SU-DHL-6 (cell line): ENCODE data around the gene FBLN7.
A peak's percentile ranks its signal among the peaks of the same experiment; 100 is the strongest.

ENCODE experiments used
- H2AFZ ChIP-seq: fragments of 200-600 bp; sonication (generic); 2 replicates; pipeline ENCODE4 v1.6.1; 2014; ENCODE audit warnings: low read depth, mild to moderate bottlenecking, moderate library complexity, mixed read lengths, antibody characterized with exemption, low read length; ENCODE audit not compliant: severe bottlenecking
- H3F3A ChIP-seq: fragments of 200-600 bp; shearing (Covaris generic); 2 replicates; pipeline ENCODE4 v1.6.0; 2016; ENCODE audit warnings: antibody characterized with exemption, mild to moderate bottlenecking; ENCODE audit not compliant: insufficient read depth
- H3K27ac ChIP-seq: fragments of 200-600 bp; sonication (generic); 2 replicates; pipeline ENCODE4 v1.5.1; 2016; ENCODE audit warnings: low read depth, mild to moderate bottlenecking, low read length, moderate library complexity, mixed read lengths
- H3K27me3 ChIP-seq: fragments of 200-600 bp; sonication (generic), shearing (Covaris generic); 2 replicates; pipeline ENCODE4 v1.6.0; 2014; ENCODE audit warnings: mild to moderate bottlenecking, low read length
- H3K36me3 ChIP-seq: fragments of 200-600 bp; sonication (generic); 2 replicates; pipeline ENCODE4 v1.6.1; 2014; ENCODE audit warnings: mild to moderate bottlenecking, low read length, mixed read lengths
- H3K4me2 ChIP-seq: fragments of 300-600, 200-600 bp; shearing (Covaris generic), sonication (generic); 2 replicates; pipeline ENCODE4 v1.6.0; 2014; ENCODE audit warnings: low read length, low read depth, mild to moderate bottlenecking; ENCODE audit not compliant: poor library complexity, severe bottlenecking
- H3K4me3 ChIP-seq: fragments of 200-600 bp; sonication (generic); 2 replicates; pipeline ENCODE4 v1.5.1; 2014; ENCODE audit warnings: antibody characterized with exemption, low read length, mild to moderate bottlenecking, mixed read lengths; ENCODE audit not compliant: insufficient read depth, poor library complexity, severe bottlenecking
- H3K79me2 ChIP-seq: fragments of 200-600 bp; sonication (generic); 2 replicates; pipeline ENCODE4 v1.6.1; 2014; ENCODE audit warnings: mild to moderate bottlenecking, low read length, moderate library complexity; ENCODE audit not compliant: insufficient read depth
- H3K9ac ChIP-seq: fragments of 200-600 bp; sonication (generic); 2 replicates; pipeline ENCODE4 v1.7.0; 2014; ENCODE audit warnings: mild to moderate bottlenecking, low read length
- H3K9me2 ChIP-seq: fragments of 200-600 bp; sonication (generic); replicated peaks from 2 replicates; pipeline ENCODE4 v1.6.1; 2014; ENCODE audit warnings: low read length; ENCODE audit not compliant: insufficient read depth
- H3K9me3 ChIP-seq: fragments of 200-600 bp; sonication (generic); 2 replicates; pipeline ENCODE4 v1.6.1; 2014; ENCODE audit warnings: low read length, mixed read lengths; ENCODE audit not compliant: insufficient read depth
- H4K20me1 ChIP-seq: fragments of 200-600 bp; sonication (generic); 2 replicates; pipeline ENCODE4 v1.6.1; 2014; ENCODE audit warnings: low read depth, mild to moderate bottlenecking, antibody characterized with exemption, low read length, moderate library complexity, mixed read lengths
- EZH2phosphoT487 ChIP-seq: fragments of 200-600 bp; sonication (generic), shearing (Covaris generic); conservative IDR thresholded peaks from 2 replicates; pipeline ENCODE4 v1.6.1; 2018; ENCODE audit warnings: mild to moderate bottlenecking, antibody characterized with exemption, low read length, moderate library complexity, mixed read lengths
- TF ChIP-seq, protein P1 (sequence below): fragments of 200-600 bp; sonication (generic); IDR thresholded peaks from one replicate; pipeline ENCODE4 v1.5.1; 2017; ENCODE audit warnings: antibody characterized with exemption, mild to moderate bottlenecking, low read length, moderate library complexity; ENCODE audit not compliant: insufficient read depth, poor library complexity, severe bottlenecking

FBLN7 gene

DNA sequence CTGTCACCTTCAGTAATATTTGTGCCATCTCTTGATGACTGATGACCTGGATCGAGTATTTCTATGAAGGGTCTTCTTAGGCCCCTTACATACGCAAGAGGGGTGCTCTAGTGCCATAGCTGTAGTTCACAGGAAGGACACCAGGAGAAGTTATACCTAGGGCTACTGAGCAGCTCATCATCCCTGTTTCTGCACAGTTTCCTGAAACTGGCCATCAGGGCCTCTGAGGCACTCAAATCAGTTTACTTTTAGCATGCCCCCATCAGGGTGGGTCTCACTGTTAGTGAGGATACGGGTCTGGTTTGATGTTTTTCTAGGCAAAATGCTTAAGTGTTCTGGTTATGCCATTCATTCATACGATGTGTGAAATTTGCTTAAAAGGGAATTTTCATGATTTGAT is 20.0 kb upstream of the FBLN7 start:
- TF ChIP-seq EZH2phosphoT487 = no peak
- TF ChIP-seq, protein P1, sequence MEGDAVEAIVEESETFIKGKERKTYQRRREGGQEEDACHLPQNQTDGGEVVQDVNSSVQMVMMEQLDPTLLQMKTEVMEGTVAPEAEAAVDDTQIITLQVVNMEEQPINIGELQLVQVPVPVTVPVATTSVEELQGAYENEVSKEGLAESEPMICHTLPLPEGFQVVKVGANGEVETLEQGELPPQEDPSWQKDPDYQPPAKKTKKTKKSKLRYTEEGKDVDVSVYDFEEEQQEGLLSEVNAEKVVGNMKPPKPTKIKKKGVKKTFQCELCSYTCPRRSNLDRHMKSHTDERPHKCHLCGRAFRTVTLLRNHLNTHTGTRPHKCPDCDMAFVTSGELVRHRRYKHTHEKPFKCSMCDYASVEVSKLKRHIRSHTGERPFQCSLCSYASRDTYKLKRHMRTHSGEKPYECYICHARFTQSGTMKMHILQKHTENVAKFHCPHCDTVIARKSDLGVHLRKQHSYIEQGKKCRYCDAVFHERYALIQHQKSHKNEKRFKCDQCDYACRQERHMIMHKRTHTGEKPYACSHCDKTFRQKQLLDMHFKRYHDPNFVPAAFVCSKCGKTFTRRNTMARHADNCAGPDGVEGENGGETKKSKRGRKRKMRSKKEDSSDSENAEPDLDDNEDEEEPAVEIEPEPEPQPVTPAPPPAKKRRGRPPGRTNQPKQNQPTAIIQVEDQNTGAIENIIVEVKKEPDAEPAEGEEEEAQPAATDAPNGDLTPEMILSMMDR = no peak
- Histone ChIP-seq H2AFZ (no peak overlapping the region), H3K9me3 (no peaks in the 10 kb centered on the region), H3F3A (peaks cover 5% of the 10 kb centered on the region; the same call in 1 of the 2 replicates), H3K27ac (no peak overlapping the region), H3K9me2 (no peaks in the 10 kb centered on the region), H4K20me1 (no peaks in the 10 kb centered on the region), H3K79me2 (no peaks in the 10 kb centered on the region), H3K36me3 (peaks cover 18% of the 10 kb centered on the region), H3K9ac (no peak overlapping the region), H3K4me2 (no peak overlapping the region), H3K4me3 (no peak overlapping the region), H3K27me3 (no peaks in the 10 kb centered on the region)

DNA sequence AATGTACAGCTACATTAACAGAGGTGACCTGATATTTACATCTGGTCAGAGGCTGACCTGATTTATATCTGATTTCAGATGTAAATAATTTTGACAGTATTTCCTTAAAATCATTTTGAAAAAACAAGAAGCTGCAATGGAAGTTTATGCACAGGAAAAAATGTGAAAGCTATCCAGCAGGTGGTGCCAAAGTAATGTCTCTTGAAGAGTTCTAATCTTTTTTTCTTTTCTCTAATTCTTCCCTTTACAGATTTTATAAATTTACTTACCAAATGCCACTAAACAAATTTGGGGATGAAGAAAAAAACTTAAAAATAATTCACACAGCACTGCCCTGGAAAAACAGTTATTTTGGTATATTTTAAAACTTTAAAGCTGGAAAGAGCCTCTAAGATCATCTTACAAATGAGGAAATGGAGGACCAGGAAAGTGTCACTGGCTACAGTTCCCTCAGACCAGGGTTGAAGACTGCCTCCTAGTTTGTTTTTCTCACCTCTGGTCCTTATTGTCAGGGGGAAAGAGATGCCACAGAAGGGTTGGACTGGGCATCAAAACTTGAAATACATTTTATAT is 16.4 kb upstream of the FBLN7 start:
- no peak overlapping the region for H3K27ac ChIP-seq
- H4K20me1 ChIP-seq = no peaks in the 10 kb centered on the region
- no peak for TF ChIP-seq EZH2phosphoT487
- TF ChIP-seq, protein P1 = peak; percentile 58
- H3K9ac ChIP-seq = no peak overlapping the region
- H3K36me3 ChIP-seq = peaks cover 12% of the 10 kb centered on the region
- H3F3A ChIP-seq = peaks cover 5% of the 10 kb centered on the region; the same call in 1 of the 2 replicates
- H3K4me2 ChIP-seq = no peak overlapping the region
- no peak overlapping the region for H3K4me3 ChIP-seq
- no peaks in the 10 kb centered on the region for H3K27me3 ChIP-seq
- no peaks in the 10 kb centered on the region for H3K9me2 ChIP-seq
- H3K79me2 ChIP-seq = no peaks in the 10 kb centered on the region
- H2AFZ ChIP-seq = no peak overlapping the region
- H3K9me3 ChIP-seq = no peaks in the 10 kb centered on the region

DNA sequence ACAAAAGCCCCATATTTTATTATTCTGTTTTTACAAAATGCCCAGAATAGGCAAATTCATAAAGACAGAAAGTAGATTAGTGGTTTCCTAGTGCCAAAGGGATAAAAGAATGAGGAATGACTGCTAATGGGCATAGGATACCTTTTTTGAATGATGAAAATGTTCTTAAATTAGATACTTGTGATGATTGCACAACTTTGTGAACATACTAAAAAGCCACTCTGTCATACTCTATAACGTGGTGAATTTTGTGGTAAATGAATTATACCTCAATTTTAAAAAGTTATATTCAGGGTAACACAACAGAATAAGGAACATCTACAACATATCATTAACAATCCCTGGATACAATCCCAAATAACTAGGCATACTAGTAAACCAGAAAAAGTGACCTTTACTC is 9.1 kb upstream of the FBLN7 start:
- Histone ChIP-seq H3K4me2 (no peak overlapping the region), H3K4me3 (no peak overlapping the region), H2AFZ (no peak overlapping the region), H3F3A (no peaks in the 10 kb centered on the region), H3K27me3 (no peaks in the 10 kb centered on the region), H3K27ac (no peak overlapping the region), H3K9me3 (no peaks in the 10 kb centered on the region), H3K9ac (no peak overlapping the region), H3K79me2 (no peaks in the 10 kb centered on the region), H4K20me1 (no peaks in the 10 kb centered on the region), H3K36me3 (no peaks in the 10 kb centered on the region), H3K9me2 (no peaks in the 10 kb centered on the region)
- TF ChIP-seq, protein P1 = no peak
- no peak for TF ChIP-seq EZH2phosphoT487

DNA sequence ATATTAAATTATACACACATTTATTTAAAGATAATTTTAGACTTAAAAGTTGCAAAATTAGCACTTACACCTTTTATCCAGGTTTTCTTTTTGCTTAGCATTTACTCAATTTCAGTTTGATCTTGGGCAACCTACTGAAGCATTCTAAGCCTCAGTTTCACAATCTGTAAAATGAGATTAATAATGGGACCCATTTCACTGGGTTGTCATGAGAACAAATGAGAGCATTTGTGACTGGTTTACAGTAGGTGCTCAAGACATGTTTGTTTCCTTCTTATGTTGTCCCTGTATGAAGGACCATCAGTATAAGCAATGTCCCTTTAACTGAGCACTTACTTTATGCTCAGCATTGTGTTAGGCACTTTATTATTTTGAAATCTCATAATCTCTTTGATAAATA is 4.8 kb upstream of the FBLN7 start:
- H3K79me2 ChIP-seq = no peaks in the 10 kb centered on the region
- H4K20me1 ChIP-seq = no peaks in the 10 kb centered on the region
- no peak overlapping the region for H3K9ac ChIP-seq
- H3K9me2 ChIP-seq = no peaks in the 10 kb centered on the region
- TF ChIP-seq, protein P1 = no peak
- no peak for TF ChIP-seq EZH2phosphoT487
- H3K4me3 ChIP-seq = no peak overlapping the region
- H2AFZ ChIP-seq = no peak overlapping the region
- no peaks in the 10 kb centered on the region for H3K9me3 ChIP-seq
- no peaks in the 10 kb centered on the region for H3K36me3 ChIP-seq
- H3K4me2 ChIP-seq = no peak overlapping the region
- no peak overlapping the region for H3K27ac ChIP-seq
- H3F3A ChIP-seq = no peaks in the 10 kb centered on the region
- H3K27me3 ChIP-seq = no peaks in the 10 kb centered on the region
